Measurements from ENCODE around the gene CACNA2D1. TPM values are rescaled to one million over a fixed set of nuclear protein-coding genes. Genes with fewer than 3 reads are reported as not detected.

Gene CACNA2D1
- total RNA-seq, 1 donor from 2014 or later: 10.3 TPM

DNA sequence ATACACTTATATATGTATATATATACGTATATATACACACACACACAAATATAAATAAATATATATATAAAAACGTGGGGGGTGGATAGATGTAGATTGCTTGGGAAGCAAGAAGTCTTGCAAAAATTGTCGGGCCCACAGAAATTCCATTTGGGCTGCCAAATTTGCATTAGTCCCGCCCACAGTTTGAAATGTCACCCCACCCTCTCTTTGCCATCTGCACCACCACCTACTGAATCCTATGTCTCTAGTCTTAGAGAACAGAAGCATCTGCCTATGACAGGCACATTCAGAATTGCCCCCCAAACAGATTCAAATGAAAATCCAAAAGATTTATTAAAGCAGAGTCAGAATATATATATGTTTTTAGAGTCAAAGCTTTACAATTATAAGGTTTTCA, 25.6 kb upstream of the CACNA2D1 start:
- no peak for DNase-seq
- Histone ChIP-seq H3K9me3 (no peaks in the 10 kb centered on the region), H3K4me1 (no peaks in the 10 kb centered on the region), H3K27ac (no peak overlapping the region), H3K4me3 (no peak overlapping the region), H3K36me3 (no peaks in the 10 kb centered on the region), H3K27me3 (no peaks in the 10 kb centered on the region)
- TF ChIP-seq, protein P1, sequence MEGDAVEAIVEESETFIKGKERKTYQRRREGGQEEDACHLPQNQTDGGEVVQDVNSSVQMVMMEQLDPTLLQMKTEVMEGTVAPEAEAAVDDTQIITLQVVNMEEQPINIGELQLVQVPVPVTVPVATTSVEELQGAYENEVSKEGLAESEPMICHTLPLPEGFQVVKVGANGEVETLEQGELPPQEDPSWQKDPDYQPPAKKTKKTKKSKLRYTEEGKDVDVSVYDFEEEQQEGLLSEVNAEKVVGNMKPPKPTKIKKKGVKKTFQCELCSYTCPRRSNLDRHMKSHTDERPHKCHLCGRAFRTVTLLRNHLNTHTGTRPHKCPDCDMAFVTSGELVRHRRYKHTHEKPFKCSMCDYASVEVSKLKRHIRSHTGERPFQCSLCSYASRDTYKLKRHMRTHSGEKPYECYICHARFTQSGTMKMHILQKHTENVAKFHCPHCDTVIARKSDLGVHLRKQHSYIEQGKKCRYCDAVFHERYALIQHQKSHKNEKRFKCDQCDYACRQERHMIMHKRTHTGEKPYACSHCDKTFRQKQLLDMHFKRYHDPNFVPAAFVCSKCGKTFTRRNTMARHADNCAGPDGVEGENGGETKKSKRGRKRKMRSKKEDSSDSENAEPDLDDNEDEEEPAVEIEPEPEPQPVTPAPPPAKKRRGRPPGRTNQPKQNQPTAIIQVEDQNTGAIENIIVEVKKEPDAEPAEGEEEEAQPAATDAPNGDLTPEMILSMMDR (IDR thresholded peaks at IDR 0.05): no peak
- no peak for ATAC-seq
- intact Hi-C loops (cut with DNase I): no loop called here

DNA sequence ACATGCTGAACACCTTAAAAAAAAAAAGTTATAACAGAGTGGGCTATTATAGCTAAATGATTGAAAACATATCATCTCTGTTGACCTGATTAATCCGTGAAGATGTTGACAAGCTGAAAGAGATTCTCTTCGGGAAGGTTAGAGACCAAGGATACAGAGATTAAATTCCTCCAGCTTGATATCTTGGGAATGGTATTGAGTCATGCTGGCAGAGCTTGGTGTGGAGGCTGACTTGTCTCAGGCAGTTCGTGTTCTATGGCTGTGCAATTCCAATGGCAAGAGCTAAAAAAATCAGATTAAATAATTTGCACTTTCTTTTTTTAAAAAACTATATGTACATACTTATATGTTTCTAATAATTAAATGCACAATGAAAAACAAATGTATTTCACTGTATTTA, 24.9 kb upstream of the CACNA2D1 start:
- ATAC-seq: no peak
- no peaks in the 10 kb centered on the region for H3K4me1 ChIP-seq

DNA sequence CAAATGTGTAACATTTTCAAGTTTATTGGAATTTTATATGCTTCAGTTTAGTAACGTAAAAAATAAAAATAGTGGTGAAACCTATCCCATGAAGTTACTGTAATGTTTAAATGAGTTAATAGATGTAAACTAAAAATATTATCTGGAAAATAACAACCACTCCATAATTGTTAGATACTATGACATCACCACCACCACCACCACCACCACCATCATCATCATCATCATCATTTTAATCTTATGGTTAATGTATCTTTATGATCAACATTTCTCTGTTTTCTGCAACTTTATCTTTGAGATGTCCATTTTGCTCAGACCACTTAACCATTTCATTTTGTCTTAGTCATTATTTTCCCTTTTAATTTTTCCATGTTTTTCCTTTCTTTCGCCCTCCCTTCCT, 23.4 kb upstream of the CACNA2D1 start:
- Histone ChIP-seq H3K9me3 (no peaks in the 10 kb centered on the region), H3K4me1 (no peaks in the 10 kb centered on the region), H3K36me3 (no peaks in the 10 kb centered on the region), H3K27me3 (no peaks in the 10 kb centered on the region), H3K27ac (no peak overlapping the region), H3K4me3 (no peak overlapping the region)
- ATAC-seq (no peak), DNase-seq (no peak)
- TF ChIP-seq, protein P1 (IDR thresholded peaks at IDR 0.05): no peak
- intact Hi-C loops (cut with DNase I): no loop called here

More for the DNA sequence above, 24.9 kb upstream of the CACNA2D1 start:
- Histone ChIP-seq H3K27me3 (no peaks in the 10 kb centered on the region), H3K4me3 (no peak overlapping the region), H3K9me3 (no peaks in the 10 kb centered on the region), H3K27ac (no peak overlapping the region), H3K36me3 (no peaks in the 10 kb centered on the region)
- TF ChIP-seq, protein P1 (IDR thresholded peaks at IDR 0.05): no peak
- DNase-seq: no peak
- intact Hi-C loops (cut with DNase I): no loop called here

GRCh38 chr7:82464372-82464771, 20.8 kb upstream of the CACNA2D1 start:
- H3K9me3 ChIP-seq: no peaks in the 10 kb centered on the region
- H3K27me3 ChIP-seq: no peaks in the 10 kb centered on the region
- DNase-seq: no peak
- H3K4me3 ChIP-seq: no peak overlapping the region
- no peak overlapping the region for H3K27ac ChIP-seq
- H3K4me1 ChIP-seq: no peaks in the 10 kb centered on the region
- no peak for ATAC-seq
- no peaks in the 10 kb centered on the region for H3K36me3 ChIP-seq
- TF ChIP-seq, protein P1 (IDR thresholded peaks at IDR 0.05): no peak
- intact Hi-C loops (cut with DNase I): no loop called here

DNA sequence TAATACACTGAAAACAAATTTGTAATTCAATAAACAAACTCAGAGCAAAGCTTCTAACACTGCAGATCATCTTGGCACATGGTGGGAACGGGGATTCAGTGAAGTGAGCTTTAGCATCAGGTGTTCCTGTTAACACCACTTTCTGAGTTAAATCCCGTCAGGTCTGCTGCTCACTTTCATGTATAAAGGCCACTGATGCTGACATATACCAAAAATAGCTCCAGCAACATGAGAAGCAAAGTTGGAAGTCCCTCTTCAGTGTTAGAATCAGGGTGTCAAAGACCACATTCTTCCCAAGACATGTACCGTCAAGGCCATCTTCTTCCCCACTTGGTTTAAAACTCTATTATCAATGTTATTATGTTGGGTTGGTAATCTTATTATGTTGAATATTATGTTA, 11.7 kb upstream of the CACNA2D1 start:
- Histone ChIP-seq H3K4me1 (no peaks in the 10 kb centered on the region), H3K27me3 (no peaks in the 10 kb centered on the region), H3K9me3 (no peaks in the 10 kb centered on the region), H3K4me3 (no peak overlapping the region), H3K36me3 (no peaks in the 10 kb centered on the region), H3K27ac (no peak overlapping the region)
- no peak for DNase-seq
- TF ChIP-seq, protein P1 (IDR thresholded peaks at IDR 0.05): no peak
- intact Hi-C loops (cut with DNase I): no loop called here
- no peak for ATAC-seq

DNA sequence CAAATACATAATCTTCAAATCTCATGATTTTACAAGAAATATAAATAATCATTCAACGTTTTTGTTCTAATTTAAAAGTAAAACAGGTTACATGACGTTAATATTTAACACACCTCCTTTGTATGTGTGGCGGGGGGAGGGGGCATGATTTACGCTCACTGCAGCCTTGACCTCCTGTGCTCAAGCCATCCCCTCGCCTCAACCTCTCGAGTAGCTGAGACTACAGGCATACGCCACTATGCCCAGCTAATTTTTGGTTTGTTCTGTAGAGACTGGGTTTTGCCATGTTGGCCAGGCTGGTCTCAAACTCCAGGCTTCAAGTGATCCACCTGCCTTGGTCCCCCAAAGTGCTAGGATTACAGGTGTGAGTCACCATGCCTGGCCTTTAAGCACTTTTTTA, 7.2 kb upstream of the CACNA2D1 start:
- no peaks in the 10 kb centered on the region for H3K4me1 ChIP-seq
- ATAC-seq (no peak), DNase-seq (no peak)
- no peak overlapping the region for H3K27ac ChIP-seq
- TF ChIP-seq, protein P1 (IDR thresholded peaks at IDR 0.05): no peak
- no peaks in the 10 kb centered on the region for H3K36me3 ChIP-seq
- H3K9me3 ChIP-seq: no peaks in the 10 kb centered on the region
- intact Hi-C loops (cut with DNase I): no loop called here
- H3K27me3 ChIP-seq: peaks cover under 1% of the 10 kb centered on the region
- no peak overlapping the region for H3K4me3 ChIP-seq

All from upper lobe of right lung (tissue), 1 donor.